Loucy (cell line): Measurements from ENCODE around the gene CELSR2.

ENCODE experiments used
- H2AFZ ChIP-seq: fragments of 200-600 bp; sonication (generic); 2 replicates; pipeline ENCODE4 v1.6.0; 2016; ENCODE audit warnings: antibody characterized with exemption, mild to moderate bottlenecking, low read length, moderate library complexity
- H3F3A ChIP-seq: fragments of 200-600 bp; 2 replicates; pipeline ENCODE4 v1.6.0; 2016; ENCODE audit warnings: antibody characterized with exemption, low read depth, mild to moderate bottlenecking
- H3K27me3 ChIP-seq: fragments of 200-600 bp; sonication (generic); 2 replicates; pipeline ENCODE4 v1.6.1; 2014; ENCODE audit warnings: low read length, mild to moderate bottlenecking; ENCODE audit not compliant: insufficient read depth, poor library complexity, severe bottlenecking
- H3K36me3 ChIP-seq: fragments of 200-600 bp; sonication (generic); 2 replicates; pipeline ENCODE4 v1.6.1; 2016; ENCODE audit warnings: low read length; ENCODE audit not compliant: insufficient read depth
- H3K4me1 ChIP-seq: fragments of 200-600 bp; sonication (generic); 2 replicates; pipeline ENCODE4 v1.5.1; 2014; ENCODE audit warnings: low read length, mild to moderate bottlenecking; ENCODE audit not compliant: insufficient read depth, poor library complexity, severe bottlenecking
- H3K4me2 ChIP-seq: fragments of 200-600 bp; sonication (generic); 2 replicates; pipeline ENCODE4 v1.6.0; 2014; ENCODE audit warnings: antibody characterized with exemption, low read length, low read depth, mild to moderate bottlenecking; ENCODE audit not compliant: poor library complexity, severe bottlenecking
- H3K4me3 ChIP-seq: fragments of 200-600 bp; sonication (generic); 2 replicates; pipeline ENCODE4 v1.5.1; 2014; ENCODE audit warnings: low read length, mild to moderate bottlenecking, mixed read lengths; ENCODE audit not compliant: poor library complexity, severe bottlenecking
- H3K79me2 ChIP-seq: fragments of 200-600 bp; sonication (generic); 2 replicates; pipeline ENCODE4 v1.6.1; 2014; ENCODE audit warnings: low read length; ENCODE audit not compliant: insufficient read depth
- H3K9ac ChIP-seq: fragments of 200-600 bp; sonication (generic); 2 replicates; pipeline ENCODE4 v1.6.0; 2014; ENCODE audit warnings: mild to moderate bottlenecking, low read depth, low read length, moderate library complexity; ENCODE audit not compliant: poor library complexity, severe bottlenecking
- H3K9me2 ChIP-seq: fragments of 200-600 bp; sonication (generic); replicated peaks from 2 replicates; pipeline ENCODE4 v1.6.1; 2016; ENCODE audit warnings: low read depth, low read length, mixed read lengths
- H3K9me3 ChIP-seq: fragments of 200-600 bp; sonication (generic); 2 replicates; pipeline ENCODE4 v1.6.1; 2014; ENCODE audit warnings: mild to moderate bottlenecking, antibody characterized with exemption, low read length, low read depth; ENCODE audit not compliant: insufficient read depth
- H4K20me1 ChIP-seq: fragments of 200-600 bp; sonication (generic); 2 replicates; pipeline ENCODE4 v1.6.0; 2014; ENCODE audit warnings: antibody characterized with exemption, low read length, mild to moderate bottlenecking; ENCODE audit not compliant: insufficient read depth, poor library complexity, severe bottlenecking
- EZH2phosphoT487 ChIP-seq: fragments of 200-600 bp; IDR thresholded peaks from 2 replicates; pipeline ENCODE4 v1.6.1; 2018; ENCODE audit warnings: antibody characterized with exemption, mild to moderate bottlenecking, moderate library complexity, borderline replicate concordance
- TF ChIP-seq, protein P1 (sequence below): fragments of 200-600 bp; sonication (generic); conservative IDR thresholded peaks from 2 replicates; pipeline ENCODE4 v1.5.1; 2014; ENCODE audit warnings: mild to moderate bottlenecking, antibody characterized with exemption, low read length

The CELSR2 gene

GRCh38 chr1:109293026-109293425 lies 43.7 kb downstream of the CELSR2 start:
- no peaks in the 10 kb centered on the region for H3K27me3 ChIP-seq
- H2AFZ ChIP-seq, result no peak overlapping the region
- H3K9ac ChIP-seq, result no peak overlapping the region
- no peak overlapping the region for H3K4me2 ChIP-seq
- no peaks in the 10 kb centered on the region for H3K4me1 ChIP-seq
- no peaks in the 10 kb centered on the region for H3K79me2 ChIP-seq
- H4K20me1 ChIP-seq, result no peaks in the 10 kb centered on the region
- H3K36me3 ChIP-seq, result no peaks in the 10 kb centered on the region
- H3K9me3 ChIP-seq, result no peaks in the 10 kb centered on the region
- TF ChIP-seq EZH2phosphoT487, result no peak
- TF ChIP-seq, protein P1, sequence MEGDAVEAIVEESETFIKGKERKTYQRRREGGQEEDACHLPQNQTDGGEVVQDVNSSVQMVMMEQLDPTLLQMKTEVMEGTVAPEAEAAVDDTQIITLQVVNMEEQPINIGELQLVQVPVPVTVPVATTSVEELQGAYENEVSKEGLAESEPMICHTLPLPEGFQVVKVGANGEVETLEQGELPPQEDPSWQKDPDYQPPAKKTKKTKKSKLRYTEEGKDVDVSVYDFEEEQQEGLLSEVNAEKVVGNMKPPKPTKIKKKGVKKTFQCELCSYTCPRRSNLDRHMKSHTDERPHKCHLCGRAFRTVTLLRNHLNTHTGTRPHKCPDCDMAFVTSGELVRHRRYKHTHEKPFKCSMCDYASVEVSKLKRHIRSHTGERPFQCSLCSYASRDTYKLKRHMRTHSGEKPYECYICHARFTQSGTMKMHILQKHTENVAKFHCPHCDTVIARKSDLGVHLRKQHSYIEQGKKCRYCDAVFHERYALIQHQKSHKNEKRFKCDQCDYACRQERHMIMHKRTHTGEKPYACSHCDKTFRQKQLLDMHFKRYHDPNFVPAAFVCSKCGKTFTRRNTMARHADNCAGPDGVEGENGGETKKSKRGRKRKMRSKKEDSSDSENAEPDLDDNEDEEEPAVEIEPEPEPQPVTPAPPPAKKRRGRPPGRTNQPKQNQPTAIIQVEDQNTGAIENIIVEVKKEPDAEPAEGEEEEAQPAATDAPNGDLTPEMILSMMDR, result no peak
- no peak overlapping the region for H3K4me3 ChIP-seq
- no peaks in the 10 kb centered on the region for H3F3A ChIP-seq
- no peaks in the 10 kb centered on the region for H3K9me2 ChIP-seq

DNA sequence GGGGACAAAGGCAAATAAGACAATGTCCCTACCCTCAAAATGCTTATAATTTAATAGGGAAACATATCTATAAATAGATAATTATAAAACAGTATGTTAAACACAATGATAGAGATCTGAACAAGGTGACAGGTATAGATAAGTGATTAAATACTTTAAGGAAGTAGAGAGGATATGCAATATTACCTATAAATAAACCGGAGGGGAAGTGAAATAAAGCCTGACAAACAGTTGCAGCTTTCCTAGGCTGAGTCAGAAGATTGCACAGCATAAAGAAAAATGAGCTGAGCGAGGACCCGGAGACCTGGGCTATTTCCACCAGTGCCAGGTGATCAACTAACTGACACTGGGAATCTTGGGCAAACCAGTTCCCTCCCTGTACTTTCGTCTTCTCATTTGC lies 45.1 kb downstream of the CELSR2 start:
- no peaks in the 10 kb centered on the region for H3K9me2 ChIP-seq
- H3K9ac ChIP-seq, result no peak overlapping the region
- no peaks in the 10 kb centered on the region for H3F3A ChIP-seq
- no peak overlapping the region for H3K4me2 ChIP-seq
- H3K36me3 ChIP-seq, result no peaks in the 10 kb centered on the region
- TF ChIP-seq, protein P1, result no peak
- no peak for TF ChIP-seq EZH2phosphoT487
- no peak overlapping the region for H2AFZ ChIP-seq
- no peaks in the 10 kb centered on the region for H3K27me3 ChIP-seq
- H3K4me3 ChIP-seq, result no peak overlapping the region
- H3K79me2 ChIP-seq, result no peaks in the 10 kb centered on the region
- no peaks in the 10 kb centered on the region for H3K9me3 ChIP-seq
- H4K20me1 ChIP-seq, result no peaks in the 10 kb centered on the region
- H3K4me1 ChIP-seq, result no peaks in the 10 kb centered on the region

DNA sequence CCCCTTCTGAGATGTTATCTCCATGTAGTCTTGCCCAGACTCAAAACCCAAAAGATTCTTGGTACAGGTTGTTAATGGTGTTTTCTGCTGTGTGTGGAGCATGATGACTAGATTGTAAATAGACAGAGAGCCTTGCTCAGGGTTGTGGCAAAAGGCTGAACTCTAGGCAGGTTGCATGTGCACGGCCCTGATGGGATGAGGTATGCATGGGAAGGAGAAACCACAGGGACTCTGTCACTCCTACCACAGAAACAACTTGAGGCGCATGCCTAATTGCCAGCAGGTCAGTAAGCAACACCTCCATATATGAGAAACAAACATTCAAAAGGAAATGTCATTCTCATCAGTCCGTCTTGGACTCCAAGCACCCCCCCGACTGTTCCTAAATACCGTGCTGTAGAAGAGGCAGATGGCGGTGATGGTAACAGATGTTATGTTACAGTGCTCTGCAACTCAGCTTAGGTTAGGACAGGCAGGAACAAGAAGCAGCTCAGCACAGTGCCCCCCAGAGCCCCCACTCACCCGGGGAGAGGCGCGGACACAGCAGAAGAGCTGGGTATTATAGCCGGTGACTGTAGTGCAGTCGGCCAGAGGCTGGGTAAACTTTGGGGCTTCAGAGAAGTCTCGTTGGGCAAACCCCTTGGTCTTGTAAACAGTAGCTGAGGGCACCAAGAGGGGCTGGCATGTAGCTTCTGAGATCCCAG lies 46.5 kb downstream of the CELSR2 start:
- Histone ChIP-seq H3K4me2 (no peak overlapping the region), H3K9me2 (no peaks in the 10 kb centered on the region), H3K4me3 (no peak overlapping the region), H3K79me2 (no peaks in the 10 kb centered on the region), H3K27me3 (no peaks in the 10 kb centered on the region), H2AFZ (no peak overlapping the region), H3K9ac (no peak overlapping the region), H3K4me1 (no peaks in the 10 kb centered on the region), H3F3A (no peaks in the 10 kb centered on the region), H4K20me1 (no peaks in the 10 kb centered on the region), H3K36me3 (no peaks in the 10 kb centered on the region), H3K9me3 (no peaks in the 10 kb centered on the region)
- TF ChIP-seq EZH2phosphoT487, result no peak
- TF ChIP-seq, protein P1, result peak; percentile 16; the same call in 1 of the 2 replicates
